HCT116 (cell line): ENCODE results near the gene HTR3E. TPM values are rescaled to one million over a fixed set of nuclear protein-coding genes. Genes with fewer than 3 reads are reported as not detected.

Experiments used
- ATAC-seq: fragments of 200-7000 bp; cut with Tn5 transposase; 2 replicates; pipeline ENCODE4 v1.9.1; 2020; ENCODE audit warnings: mild to moderate bottlenecking, moderate library complexity
- BruUV-seq: library from RNA; stranded (reverse); fragments of 400-500 nt; replicated peaks from 2 replicates; lab custom pipeline; 2021; lab: Mats Ljungman, UMichigan
- CTCF ChIA-PET: fragments of 300-600 bp; sonication (Branson Sonifier 250); formaldehyde crosslinking; loops from one replicate; lab custom pipeline; 2021; ENCODE audit warnings: antibody characterized with exemption; lab: Charles Lee
- POLR2A ChIA-PET: fragments of 300-600, 350-600 bp; sonication (Branson Sonifier 250); formaldehyde crosslinking; loops from one replicate; lab custom pipeline; 2021; ENCODE audit warnings: antibody characterized with exemption; lab: Charles Lee
- RAD21 ChIA-PET, 2 experiments: fragments of 300-600 bp; sonication (Branson Sonifier 250); formaldehyde crosslinking; loops; one replicate each; lab custom pipeline; 2023; ENCODE audit warnings: low total read pairs in 2 of 2; ENCODE audit not compliant: uncharacterized antibody in 2 of 2, unreplicated experiment in 2 of 2, low non-redundant PET in 1 of 2; lab: Charles Lee
- DNase-seq: peaks from one replicate; pipeline ENCODE4 v3.0.0-alpha.2; 2010; ENCODE audit warnings: low read depth, low spot score
- H2AFZ ChIP-seq: fragments of 200-600 bp; shearing (Covaris generic), sonication (generic); 2 replicates; pipeline ENCODE4 v1.6.1; 2017; ENCODE audit warnings: low read depth, mixed run types, mixed read lengths, antibody characterized with exemption, low read length; ENCODE audit not compliant: poor library complexity, severe bottlenecking
- H3K27ac ChIP-seq: 2 replicates; pipeline ENCODE4 v1.5.1; 2012; ENCODE audit warnings: low read depth, low read length
- H3K27me3 ChIP-seq: fragments of 200-600 bp; sonication (generic); 2 replicates; pipeline ENCODE4 v1.6.1; 2016; ENCODE audit warnings: mixed run types, low read length, mixed read lengths; ENCODE audit not compliant: insufficient read depth
- H3K36me3 ChIP-seq, 2 experiments: fragments of 200-500 bp in 1 of 2; fragments of 200-600 bp in 1 of 2; sonication (Bioruptor generic) in 1 of 2; sonication (generic) in 1 of 2; 2 replicates each; pipeline versions ENCODE4 v1.5.1 to v1.6.1; 2014 to 2016; ENCODE audit warnings: low read length in 2 of 2, inconsistent platforms in 1 of 2, mixed read lengths in 1 of 2, mixed run types in 1 of 2; ENCODE audit not compliant: insufficient read depth in 2 of 2, control insufficient read depth in 1 of 2
- H3K4me1 ChIP-seq, 2 experiments: fragments of 200-600 bp in 1 of 2; sonication (generic) in 1 of 2; 2 replicates each; pipeline versions ENCODE4 v1.5.1 to v1.6.1; 2012 to 2017; ENCODE audit warnings: low read length in 2 of 2, inconsistent platforms in 1 of 2, mild to moderate bottlenecking in 1 of 2, mixed read lengths in 1 of 2, mixed run types in 1 of 2, moderate library complexity in 1 of 2; ENCODE audit not compliant: insufficient read depth in 2 of 2, control insufficient read depth in 1 of 2
- H3K4me2 ChIP-seq: fragments of 200-600 bp; sonication (generic); 2 replicates; pipeline ENCODE4 v1.6.1; 2017; ENCODE audit warnings: mixed run types, low read length, mixed read lengths
- H3K4me3 ChIP-seq, 2 experiments: fragments of 200-600 bp in 1 of 2; sonication (generic) in 1 of 2; replicated peaks in 1 of 2; 2 replicates each; pipeline ENCODE4 v1.5.1; 2011 to 2016; ENCODE audit warnings: low read length in 2 of 2, control low read depth in 1 of 2, low read depth in 1 of 2, mild to moderate bottlenecking in 1 of 2, mixed read lengths in 1 of 2, mixed run types in 1 of 2
- H3K79me2 ChIP-seq: fragments of 200-600 bp; sonication (generic); 2 replicates; pipeline ENCODE4 v1.6.1; 2017; ENCODE audit warnings: mild to moderate bottlenecking, mixed run types, low read length, moderate library complexity, mixed read lengths; ENCODE audit not compliant: insufficient read depth
- H3K9ac ChIP-seq: fragments of 200-600 bp; sonication (generic); 2 replicates; pipeline ENCODE4 v1.6.1; 2016; ENCODE audit warnings: low read length, mixed read lengths
- H3K9me2 ChIP-seq: fragments of 200-600 bp; sonication (generic), shearing (Covaris generic); 2 replicates; pipeline ENCODE4 v1.6.1; 2017; ENCODE audit warnings: mixed run types, mild to moderate bottlenecking, moderate library complexity; ENCODE audit not compliant: insufficient read depth
- H3K9me3 ChIP-seq, 2 experiments: fragments of 200-500 bp in 1 of 2; fragments of 200-600 bp in 1 of 2; sonication (Bioruptor generic) in 1 of 2; sonication (generic) in 1 of 2; 2 replicates each; pipeline ENCODE4 v1.6.1; 2014 to 2017; ENCODE audit warnings: low read length in 2 of 2, mixed read lengths in 2 of 2, inconsistent platforms in 1 of 2, low read depth in 1 of 2, mild to moderate bottlenecking in 1 of 2, mixed run types in 1 of 2, moderate library complexity in 1 of 2; ENCODE audit not compliant: control insufficient read depth in 1 of 2, insufficient read depth in 1 of 2
- H4K20me1 ChIP-seq: fragments of 200-600 bp; sonication (generic), shearing (Covaris generic); 2 replicates; pipeline ENCODE4 v1.6.1; 2017; ENCODE audit warnings: mixed run types, mild to moderate bottlenecking, moderate library complexity; ENCODE audit not compliant: insufficient read depth
- CBX3 ChIP-seq: IDR thresholded peaks from 2 replicates; pipeline ENCODE4 v1.6.1; 2012; ENCODE audit warnings: low read depth
- CEBPB ChIP-seq: IDR thresholded peaks from 2 replicates; pipeline ENCODE4 v1.6.1; 2012; ENCODE audit warnings: low read depth
- ELF1 ChIP-seq: IDR thresholded peaks from 2 replicates; pipeline ENCODE4 v1.6.1; 2012; ENCODE audit warnings: low read depth, borderline replicate concordance
- EZH2 ChIP-seq: fragments of 200-600 bp; sonication (generic); IDR thresholded peaks from 2 replicates; pipeline ENCODE4 v1.6.1; 2017; ENCODE audit warnings: antibody characterized with exemption, mixed run types
- EZH2phosphoT487 ChIP-seq: fragments of 200-600 bp; IDR thresholded peaks from 2 replicates; pipeline ENCODE4 v1.6.1; 2018; ENCODE audit warnings: antibody characterized with exemption, borderline replicate concordance
- FOSL1 ChIP-seq: IDR thresholded peaks from 2 replicates; pipeline ENCODE4 v1.6.1; 2012; ENCODE audit warnings: low read depth
- JUND ChIP-seq: IDR thresholded peaks from 2 replicates; pipeline ENCODE4 v1.6.1; 2012
- POLR2A ChIP-seq: IDR thresholded peaks from 2 replicates; pipeline ENCODE4 v1.7.0; 2011; ENCODE audit warnings: borderline replicate concordance; ENCODE audit not compliant: insufficient read depth, insufficient read length; ENCODE audit errors: extremely low read depth
- RAD21 ChIP-seq: IDR thresholded peaks from 2 replicates; pipeline ENCODE4 v1.6.1; 2012; ENCODE audit warnings: low read depth, mild to moderate bottlenecking
- SIN3A ChIP-seq: IDR thresholded peaks from 2 replicates; pipeline ENCODE4 v1.6.1; 2012; ENCODE audit warnings: low read depth
- SP1 ChIP-seq: IDR thresholded peaks from 2 replicates; pipeline ENCODE4 v1.6.1; 2012; ENCODE audit warnings: low read depth
- SRF ChIP-seq: IDR thresholded peaks from 2 replicates; pipeline ENCODE4 v1.6.1; 2012; ENCODE audit warnings: low read depth
- YY1 ChIP-seq: IDR thresholded peaks from 2 replicates; pipeline ENCODE4 v1.6.1; 2011; ENCODE audit warnings: low read length, low read depth, moderate library complexity, mild to moderate bottlenecking; ENCODE audit not compliant: insufficient replicate concordance; ENCODE audit errors: extremely low read depth
- ZFX ChIP-seq: fragments of 450-650 bp; IDR thresholded peaks from 2 replicates; pipeline ENCODE4 v1.6.1; 2017
- ZNF274 ChIP-seq: fragments of 200-500 bp; sonication (Bioruptor generic); IDR thresholded peaks from 2 replicates; pipeline ENCODE4 v1.6.1; 2014; ENCODE audit warnings: mild to moderate bottlenecking, low read depth, low read length, inconsistent platforms
- intact Hi-C: fragments of 100-400 bp; cut with micrococcal nuclease; formaldehyde crosslinking; loops from 2 replicates; pipeline ENCODE4 v1.10.0; 2022
- total RNA-seq: library from RNA; stranded (reverse); gene quantifications from one replicate; pipeline ENCODE4 v1.2.1, GENCODE V29; 2021; ENCODE audit not compliant: unreplicated experiment
- TF ChIP-seq, protein P1 (sequence below), 3 experiments: fragments of 200-600 bp in 1 of 3; sonication (generic) in 1 of 3; IDR thresholded peaks in 2 of 3; conservative IDR thresholded peaks in 1 of 3; 2 replicates each; pipeline ENCODE4 v1.5.1; 2012 to 2017; ENCODE audit warnings: low read depth in 2 of 3, low read length in 2 of 3, antibody characterized with exemption in 1 of 3, borderline replicate concordance in 1 of 3, control low read depth in 1 of 3, mild to moderate bottlenecking in 1 of 3, mixed read lengths in 1 of 3, mixed run types in 1 of 3, moderate library complexity in 1 of 3; ENCODE audit not compliant: insufficient read depth in 1 of 3
- TF ChIP-seq, protein P2 (sequence below): IDR thresholded peaks from 2 replicates; pipeline ENCODE4 v1.6.1; 2012
- TF ChIP-seq, protein P3 (sequence below): IDR thresholded peaks from 2 replicates; pipeline ENCODE4 v1.6.1; 2012; ENCODE audit warnings: low read depth

Gene HTR3E
- total RNA-seq, 1 experiment from 2014 or later, result not detected

DNA sequence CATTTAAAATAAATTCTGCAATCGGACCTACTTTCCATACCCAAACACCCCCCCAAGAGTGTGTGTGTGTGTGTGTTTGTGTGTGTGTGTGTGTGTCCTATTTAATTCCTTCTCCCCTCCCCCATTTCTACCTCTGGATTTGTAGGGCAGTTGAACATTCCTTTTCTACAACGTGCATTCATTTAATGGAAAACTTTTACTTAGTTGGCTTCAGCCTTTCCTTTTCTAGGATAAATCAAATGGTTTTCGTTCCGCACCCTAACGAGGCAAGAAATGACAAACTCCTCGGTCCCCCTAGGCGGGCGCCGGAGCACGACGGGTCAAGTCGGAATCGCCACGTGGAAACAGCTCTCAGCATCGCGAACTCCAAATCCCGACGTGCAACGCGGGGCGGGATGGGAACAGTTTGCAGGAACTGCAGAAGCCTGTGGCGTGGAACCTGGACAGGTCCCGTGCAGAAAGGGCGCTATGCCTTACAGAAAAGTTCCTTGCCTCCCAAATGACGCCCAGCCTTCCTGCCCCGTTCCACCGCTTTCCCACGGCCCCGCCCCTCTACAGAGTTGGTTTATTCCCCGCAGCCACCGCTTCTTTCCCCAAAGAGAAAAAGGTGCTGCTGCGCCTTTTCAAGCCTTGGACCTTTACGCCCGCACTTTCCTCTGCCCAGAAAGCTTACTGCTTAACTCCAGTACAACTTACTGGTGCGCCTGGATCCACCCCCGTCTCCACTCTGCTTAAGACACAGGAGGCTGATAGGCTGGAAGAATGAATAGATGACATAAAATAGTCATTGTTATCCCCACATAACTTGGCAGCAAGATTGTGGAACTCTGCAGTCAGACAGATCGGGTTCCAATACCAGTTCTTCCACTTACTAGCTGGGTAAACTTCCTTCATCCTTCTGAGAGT lies 37.2 kb downstream of the HTR3E start:
- BruUV-seq, result no TSS peak
- Histone ChIP-seq H3K9me3 (no peaks in the 10 kb centered on the region), H3K36me3 (no peaks in the 10 kb centered on the region; a peak in 2 of 4 replicates), H3K4me3 (peak overlapping the region; percentile 89 to 91), H3K9me2 (no peaks in the 10 kb centered on the region), H3K27me3 (no peaks in the 10 kb centered on the region), H2AFZ (peak overlapping the region; percentile 64), H3K4me2 (peak overlapping the region; percentile 91), H3K27ac (peak overlapping the region; percentile 71), H3K79me2 (peaks cover 45% of the 10 kb centered on the region), H3K4me1 (peaks cover 9 to 34% of the 10 kb centered on the region in 2 experiments; a peak in 3 of 4 replicates), H3K9ac (peak overlapping the region; percentile 89), H4K20me1 (no peaks in the 10 kb centered on the region)
- ChIA-PET POLR2A (interaction anchor here (1.2 to 1.4 kb wide), 4 partner anchors 11 to 48 kb away, joined by 3 to 7 read pairs (median 4); partner anchors contain the start of gene AP2M1), RAD21 (no interaction called here), CTCF (interaction anchor here (0.7 to 1.8 kb wide), 3 partner anchors 10 to 239 kb away, joined by 3 to 6 read pairs (median 3); no protein-coding TSS in a partner anchor)
- intact Hi-C loops, result loop anchor here (2.0 to 5.0 kb wide), 2 partner anchors 41 to 237 kb away; partner anchors contain the start of gene AP2M1
- peak; percentile 85 for DNase-seq
- ATAC-seq, result peak; percentile 78
- TF ChIP-seq ELF1, result peak; percentile 48; the same call in 1 of the 2 replicates
- TF ChIP-seq CBX3, result peak; percentile 87; the same call in 1 of the 2 replicates
- TF ChIP-seq SRF, result no peak
- peak; percentile 70 for TF ChIP-seq YY1
- TF ChIP-seq, protein P1, sequence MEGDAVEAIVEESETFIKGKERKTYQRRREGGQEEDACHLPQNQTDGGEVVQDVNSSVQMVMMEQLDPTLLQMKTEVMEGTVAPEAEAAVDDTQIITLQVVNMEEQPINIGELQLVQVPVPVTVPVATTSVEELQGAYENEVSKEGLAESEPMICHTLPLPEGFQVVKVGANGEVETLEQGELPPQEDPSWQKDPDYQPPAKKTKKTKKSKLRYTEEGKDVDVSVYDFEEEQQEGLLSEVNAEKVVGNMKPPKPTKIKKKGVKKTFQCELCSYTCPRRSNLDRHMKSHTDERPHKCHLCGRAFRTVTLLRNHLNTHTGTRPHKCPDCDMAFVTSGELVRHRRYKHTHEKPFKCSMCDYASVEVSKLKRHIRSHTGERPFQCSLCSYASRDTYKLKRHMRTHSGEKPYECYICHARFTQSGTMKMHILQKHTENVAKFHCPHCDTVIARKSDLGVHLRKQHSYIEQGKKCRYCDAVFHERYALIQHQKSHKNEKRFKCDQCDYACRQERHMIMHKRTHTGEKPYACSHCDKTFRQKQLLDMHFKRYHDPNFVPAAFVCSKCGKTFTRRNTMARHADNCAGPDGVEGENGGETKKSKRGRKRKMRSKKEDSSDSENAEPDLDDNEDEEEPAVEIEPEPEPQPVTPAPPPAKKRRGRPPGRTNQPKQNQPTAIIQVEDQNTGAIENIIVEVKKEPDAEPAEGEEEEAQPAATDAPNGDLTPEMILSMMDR (IDR thresholded peaks at IDR 0.05 in 2 of 3, conservative IDR thresholded peaks at IDR 0.05 in 1 of 3; ENCODE audit: borderline replicate concordance in 1 of 3, insufficient read depth in 1 of 3, low read depth in 2 of 3, low read length in 2 of 3), result no peak
- TF ChIP-seq, protein P2, sequence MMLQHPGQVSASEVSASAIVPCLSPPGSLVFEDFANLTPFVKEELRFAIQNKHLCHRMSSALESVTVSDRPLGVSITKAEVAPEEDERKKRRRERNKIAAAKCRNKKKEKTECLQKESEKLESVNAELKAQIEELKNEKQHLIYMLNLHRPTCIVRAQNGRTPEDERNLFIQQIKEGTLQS, result no peak
- TF ChIP-seq EZH2phosphoT487, result no peak
- TF ChIP-seq ZFX, result no peak
- no peak for TF ChIP-seq JUND
- no peak for TF ChIP-seq RAD21
- TF ChIP-seq, protein P3, sequence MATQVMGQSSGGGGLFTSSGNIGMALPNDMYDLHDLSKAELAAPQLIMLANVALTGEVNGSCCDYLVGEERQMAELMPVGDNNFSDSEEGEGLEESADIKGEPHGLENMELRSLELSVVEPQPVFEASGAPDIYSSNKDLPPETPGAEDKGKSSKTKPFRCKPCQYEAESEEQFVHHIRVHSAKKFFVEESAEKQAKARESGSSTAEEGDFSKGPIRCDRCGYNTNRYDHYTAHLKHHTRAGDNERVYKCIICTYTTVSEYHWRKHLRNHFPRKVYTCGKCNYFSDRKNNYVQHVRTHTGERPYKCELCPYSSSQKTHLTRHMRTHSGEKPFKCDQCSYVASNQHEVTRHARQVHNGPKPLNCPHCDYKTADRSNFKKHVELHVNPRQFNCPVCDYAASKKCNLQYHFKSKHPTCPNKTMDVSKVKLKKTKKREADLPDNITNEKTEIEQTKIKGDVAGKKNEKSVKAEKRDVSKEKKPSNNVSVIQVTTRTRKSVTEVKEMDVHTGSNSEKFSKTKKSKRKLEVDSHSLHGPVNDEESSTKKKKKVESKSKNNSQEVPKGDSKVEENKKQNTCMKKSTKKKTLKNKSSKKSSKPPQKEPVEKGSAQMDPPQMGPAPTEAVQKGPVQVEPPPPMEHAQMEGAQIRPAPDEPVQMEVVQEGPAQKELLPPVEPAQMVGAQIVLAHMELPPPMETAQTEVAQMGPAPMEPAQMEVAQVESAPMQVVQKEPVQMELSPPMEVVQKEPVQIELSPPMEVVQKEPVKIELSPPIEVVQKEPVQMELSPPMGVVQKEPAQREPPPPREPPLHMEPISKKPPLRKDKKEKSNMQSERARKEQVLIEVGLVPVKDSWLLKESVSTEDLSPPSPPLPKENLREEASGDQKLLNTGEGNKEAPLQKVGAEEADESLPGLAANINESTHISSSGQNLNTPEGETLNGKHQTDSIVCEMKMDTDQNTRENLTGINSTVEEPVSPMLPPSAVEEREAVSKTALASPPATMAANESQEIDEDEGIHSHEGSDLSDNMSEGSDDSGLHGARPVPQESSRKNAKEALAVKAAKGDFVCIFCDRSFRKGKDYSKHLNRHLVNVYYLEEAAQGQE, result no peak
- peak; percentile 64 for TF ChIP-seq POLR2A
- TF ChIP-seq FOSL1, result no peak
- peak; percentile 69; the same call in 1 of the 2 replicates for TF ChIP-seq SIN3A
- no peak for TF ChIP-seq CEBPB
- no peak for TF ChIP-seq EZH2
- TF ChIP-seq ZNF274, result no peak
- TF ChIP-seq SP1, result peak; percentile 42; the same call in 1 of the 2 replicates
